Measurements from ENCODE around the gene BRD1. TPM values are rescaled to one million over a fixed set of nuclear protein-coding genes. Genes with fewer than 3 reads are reported as not detected.

BRD1 gene
- total and polyA plus RNA-seq, 2 experiments from 2014 or later, result 25.0 to 25.9 TPM

DNA sequence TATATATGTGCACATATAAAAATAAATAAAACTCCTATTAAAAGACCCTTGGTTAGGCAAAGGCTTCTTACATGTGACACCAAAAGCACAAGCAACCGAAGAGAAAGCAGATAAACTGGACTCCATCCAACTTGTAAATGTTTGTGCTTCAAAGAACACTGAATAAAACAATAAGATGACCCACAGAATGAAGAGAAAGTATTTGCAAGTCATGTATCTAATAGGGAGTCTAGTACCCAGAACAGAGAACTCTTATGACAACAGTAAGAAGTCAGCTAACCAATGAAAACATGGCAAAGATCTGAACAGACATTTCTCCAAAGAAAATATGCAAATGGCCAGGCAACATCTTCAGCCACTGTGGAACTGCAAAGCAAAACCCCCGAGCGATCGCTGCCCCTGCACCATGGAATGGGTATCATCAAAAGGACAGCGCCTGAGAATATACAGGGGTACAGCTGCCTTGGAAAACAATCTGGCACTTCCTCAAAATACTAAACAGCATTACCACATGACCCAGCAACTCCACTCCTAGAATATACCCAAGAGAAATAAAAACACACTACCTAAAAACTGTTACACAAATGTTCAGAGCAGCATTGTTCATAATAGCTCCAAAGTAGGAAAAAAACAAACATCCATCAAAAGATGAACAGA lies 17.2 kb downstream of the BRD1 start:
- peaks cover 100% of the 10 kb centered on the region for H4K20me1 ChIP-seq (ENCODE audit: insufficient read depth, poor library complexity, severe bottlenecking)
- peaks cover 100% of the 10 kb centered on the region for H3K79me2 ChIP-seq
- peaks cover 4% of the 10 kb centered on the region for H3K4me1 ChIP-seq (ENCODE audit: insufficient read depth)
- TF ChIP-seq EZH2phosphoT487 (IDR thresholded peaks at IDR 0.05; ENCODE audit: low read depth, severe bottlenecking, unreplicated experiment) (no peak), EZH2 (IDR thresholded peaks at IDR 0.05; ENCODE audit: borderline replicate concordance) (no peak)
- TF ChIP-seq, protein P1, sequence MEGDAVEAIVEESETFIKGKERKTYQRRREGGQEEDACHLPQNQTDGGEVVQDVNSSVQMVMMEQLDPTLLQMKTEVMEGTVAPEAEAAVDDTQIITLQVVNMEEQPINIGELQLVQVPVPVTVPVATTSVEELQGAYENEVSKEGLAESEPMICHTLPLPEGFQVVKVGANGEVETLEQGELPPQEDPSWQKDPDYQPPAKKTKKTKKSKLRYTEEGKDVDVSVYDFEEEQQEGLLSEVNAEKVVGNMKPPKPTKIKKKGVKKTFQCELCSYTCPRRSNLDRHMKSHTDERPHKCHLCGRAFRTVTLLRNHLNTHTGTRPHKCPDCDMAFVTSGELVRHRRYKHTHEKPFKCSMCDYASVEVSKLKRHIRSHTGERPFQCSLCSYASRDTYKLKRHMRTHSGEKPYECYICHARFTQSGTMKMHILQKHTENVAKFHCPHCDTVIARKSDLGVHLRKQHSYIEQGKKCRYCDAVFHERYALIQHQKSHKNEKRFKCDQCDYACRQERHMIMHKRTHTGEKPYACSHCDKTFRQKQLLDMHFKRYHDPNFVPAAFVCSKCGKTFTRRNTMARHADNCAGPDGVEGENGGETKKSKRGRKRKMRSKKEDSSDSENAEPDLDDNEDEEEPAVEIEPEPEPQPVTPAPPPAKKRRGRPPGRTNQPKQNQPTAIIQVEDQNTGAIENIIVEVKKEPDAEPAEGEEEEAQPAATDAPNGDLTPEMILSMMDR (IDR thresholded peaks at IDR 0.05; ENCODE audit: poor library complexity), result no peak
- H3K27ac ChIP-seq, result no peak overlapping the region
- H3K9me2 ChIP-seq (replicated peaks; ENCODE audit: insufficient read depth), result no peaks in the 10 kb centered on the region
- H3K9me3 ChIP-seq (ENCODE audit: low read depth), result no peaks in the 10 kb centered on the region
- 91% methylated on average over 5 of the region's 5 CpGs for WGBS (ENCODE audit: low lambda C conversion rate, missing lambda C conversion rate)
- H3K4me3 ChIP-seq, result no peak overlapping the region
- H2AFZ ChIP-seq, result no peak overlapping the region
- no peaks in the 10 kb centered on the region for H3K27me3 ChIP-seq
- DNase-seq (ENCODE audit: low spot score), result no peak
- H3K4me2 ChIP-seq, result no peak overlapping the region
- H3K36me3 ChIP-seq (replicated peaks; ENCODE audit: insufficient read depth, low read depth), result no peaks in the 10 kb centered on the region

DNA sequence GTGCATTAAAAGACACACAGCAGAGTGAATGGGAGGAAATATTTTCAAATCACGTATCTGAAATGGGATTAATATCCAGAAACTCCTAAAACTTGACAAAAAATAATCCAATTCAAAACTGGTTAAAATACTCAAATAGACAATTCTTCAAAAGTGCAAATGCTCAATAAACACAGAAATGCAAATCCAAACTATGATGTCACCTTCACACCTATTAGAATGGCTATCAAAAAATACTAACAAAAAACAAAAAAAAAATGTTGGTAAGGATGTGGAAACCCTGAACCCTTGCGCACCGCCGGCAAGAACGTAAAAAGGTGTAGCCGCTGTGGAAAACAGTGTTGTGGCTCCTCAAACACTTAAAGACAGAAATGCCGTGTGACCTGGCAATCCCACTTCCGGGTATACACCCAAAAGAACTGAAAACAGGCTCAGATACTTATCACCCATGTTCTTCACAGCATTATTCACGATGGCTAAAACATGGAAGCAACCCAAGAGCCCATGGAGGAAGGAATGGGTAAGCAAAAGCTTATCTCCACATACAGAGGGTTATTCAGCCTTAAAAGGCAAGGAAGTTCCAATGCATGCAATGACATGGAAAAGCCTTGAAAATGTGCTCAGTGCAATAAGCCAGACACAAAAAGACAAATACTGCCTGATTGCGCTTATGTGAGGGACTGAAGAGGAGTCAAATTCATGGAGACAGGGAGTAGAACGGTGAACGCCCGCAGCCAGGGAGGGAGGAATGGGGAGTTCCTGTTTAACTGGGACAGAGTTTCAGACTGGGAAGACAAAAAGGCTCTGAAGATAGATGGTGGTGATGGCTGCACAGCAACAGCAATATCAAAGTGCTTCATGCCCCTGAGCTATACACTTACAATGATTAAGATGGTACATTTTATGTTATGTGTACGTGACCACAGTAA lies 19.6 kb downstream of the BRD1 start:
- TF ChIP-seq, protein P1 (IDR thresholded peaks at IDR 0.05; ENCODE audit: poor library complexity), result no peak
- TF ChIP-seq EZH2 (IDR thresholded peaks at IDR 0.05; ENCODE audit: borderline replicate concordance), result no peak
- no peak for TF ChIP-seq EZH2phosphoT487 (IDR thresholded peaks at IDR 0.05; ENCODE audit: low read depth, severe bottlenecking, unreplicated experiment)
- H3K4me1 ChIP-seq (ENCODE audit: insufficient read depth), result peaks cover 4% of the 10 kb centered on the region
- H4K20me1 ChIP-seq (ENCODE audit: insufficient read depth, poor library complexity, severe bottlenecking), result peaks cover 100% of the 10 kb centered on the region

DNA sequence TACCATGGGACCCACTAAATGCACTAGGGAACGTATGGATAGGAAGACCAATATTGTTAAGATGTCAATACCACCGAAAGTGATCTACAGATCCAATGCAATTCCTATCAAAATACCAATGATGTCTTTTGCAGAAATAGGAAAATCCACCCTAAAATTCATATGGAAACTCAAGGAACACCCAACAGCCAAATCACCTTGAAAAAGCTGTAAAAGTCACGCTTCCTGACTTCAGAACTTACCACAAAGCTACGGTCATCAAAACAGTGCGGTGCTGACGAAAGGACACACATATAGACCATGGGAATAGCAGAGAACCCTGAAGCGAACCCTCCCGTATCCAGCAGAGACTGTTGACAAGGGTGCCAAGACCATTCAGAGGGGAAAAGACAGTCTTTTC lies 20.5 kb downstream of the BRD1 start:
- Histone ChIP-seq H3K36me3 (replicated peaks; ENCODE audit: insufficient read depth, low read depth) (no peaks in the 10 kb centered on the region), H3K4me1 (ENCODE audit: insufficient read depth) (peaks cover 4% of the 10 kb centered on the region), H3K4me2 (no peak overlapping the region), H3K27ac (no peak overlapping the region), H3K79me2 (peaks cover 96% of the 10 kb centered on the region), H4K20me1 (ENCODE audit: insufficient read depth, poor library complexity, severe bottlenecking) (peaks cover 97% of the 10 kb centered on the region), H3K9me2 (replicated peaks; ENCODE audit: insufficient read depth) (no peaks in the 10 kb centered on the region), H3K27me3 (no peaks in the 10 kb centered on the region), H3K9me3 (ENCODE audit: low read depth) (no peaks in the 10 kb centered on the region), H2AFZ (no peak overlapping the region), H3K4me3 (no peak overlapping the region)
- TF ChIP-seq EZH2phosphoT487 (IDR thresholded peaks at IDR 0.05; ENCODE audit: low read depth, severe bottlenecking, unreplicated experiment) (no peak), EZH2 (IDR thresholded peaks at IDR 0.05; ENCODE audit: borderline replicate concordance) (no peak)
- TF ChIP-seq, protein P1 (IDR thresholded peaks at IDR 0.05; ENCODE audit: poor library complexity), result no peak
- 97% methylated on average over 8 of the region's 8 CpGs for WGBS (ENCODE audit: low lambda C conversion rate, missing lambda C conversion rate)
- DNase-seq (ENCODE audit: low spot score), result no peak

More for the DNA sequence above, 19.6 kb downstream of the BRD1 start:
- no peak overlapping the region for H3K4me2 ChIP-seq
- no peaks in the 10 kb centered on the region for H3K9me3 ChIP-seq (ENCODE audit: low read depth)
- no peak overlapping the region for H3K4me3 ChIP-seq
- H2AFZ ChIP-seq, result no peak overlapping the region
- no peaks in the 10 kb centered on the region for H3K27me3 ChIP-seq
- H3K79me2 ChIP-seq, result peaks cover 100% of the 10 kb centered on the region
- peak overlapping the region; percentile 22 for H3K27ac ChIP-seq
- no peaks in the 10 kb centered on the region for H3K9me2 ChIP-seq (replicated peaks; ENCODE audit: insufficient read depth)
- no peak for DNase-seq (ENCODE audit: low spot score)
- WGBS (ENCODE audit: low lambda C conversion rate, missing lambda C conversion rate), result 90% methylated on average over 14 of the region's 14 CpGs
- H3K36me3 ChIP-seq (replicated peaks; ENCODE audit: insufficient read depth, low read depth), result no peaks in the 10 kb centered on the region
